Keratinocyte (primary cell): ENCODE data around the gene CNIH1. TPM values are rescaled to one million over a fixed set of nuclear protein-coding genes. Genes with fewer than 3 reads are reported as not detected.
"Not testable (repeated sequence)": the region's sequence is repeated elsewhere in the genome, so short reads cannot be mapped to it uniquely, and the experiment has no call there.

Experiments used
- DNase-seq: peaks from one replicate; pipeline ENCODE4 v3.0.0-alpha.2; 2011; ENCODE audit warnings: low read depth, missing footprints, low spot score
- FAIRE-seq: peaks from 2 replicates; lab custom pipeline; 2011; peaks lifted over from hg19 to GRCh38; lab: Jason Lieb, UNC
- H2AFZ ChIP-seq: 2 replicates; pipeline ENCODE4 v1.6.0; 2012; ENCODE audit warnings: low read length, control low read depth, inconsistent platforms; ENCODE audit not compliant: control insufficient read depth
- H3K27ac ChIP-seq: 2 replicates; pipeline ENCODE4 v1.5.1; 2011; ENCODE audit warnings: low read length; ENCODE audit not compliant: control insufficient read depth, insufficient read depth
- H3K27me3 ChIP-seq: 3 replicates; pipeline ENCODE4 v1.6.0; 2011; ENCODE audit warnings: low read length; ENCODE audit not compliant: control insufficient read depth, insufficient read depth; ENCODE audit errors: extremely low read depth
- H3K36me3 ChIP-seq, 2 experiments: 2 replicates in 1 of 2; 3 replicates in 1 of 2; pipeline ENCODE4 v1.5.1; 2011; ENCODE audit warnings: low read length in 2 of 2, mild to moderate bottlenecking in 1 of 2; ENCODE audit not compliant: control insufficient read depth in 2 of 2, insufficient read depth in 2 of 2; ENCODE audit errors: extremely low read depth in 1 of 2
- H3K4me1 ChIP-seq: 3 replicates; pipeline ENCODE4 v1.5.1; 2011; ENCODE audit warnings: low read length; ENCODE audit not compliant: control insufficient read depth, insufficient read depth; ENCODE audit errors: extremely low read depth
- H3K4me2 ChIP-seq: 3 replicates; pipeline ENCODE4 v1.6.0; 2011; ENCODE audit warnings: low read depth, low read length; ENCODE audit not compliant: control insufficient read depth, insufficient read depth; ENCODE audit errors: extremely low read depth
- H3K4me3 ChIP-seq, 3 experiments: fragments of 200-600 bp in 1 of 3; sonication (generic) in 1 of 3; 2 replicates in 2 of 3; 3 replicates in 1 of 3; pipeline ENCODE4 v1.5.1; 2011 to 2016; ENCODE audit warnings: low read length in 3 of 3, mild to moderate bottlenecking in 3 of 3, control low read depth in 2 of 3, inconsistent platforms in 1 of 3, low read depth in 1 of 3, mixed read lengths in 1 of 3, mixed run types in 1 of 3, moderate library complexity in 1 of 3; ENCODE audit not compliant: control insufficient read depth in 2 of 3, insufficient read depth in 2 of 3; ENCODE audit errors: extremely low read depth in 1 of 3
- H3K79me2 ChIP-seq: 2 replicates; pipeline ENCODE4 v1.6.0; 2012; ENCODE audit warnings: low read length; ENCODE audit not compliant: control insufficient read depth, insufficient read depth
- H3K9ac ChIP-seq: 3 replicates; pipeline ENCODE4 v1.6.0; 2011; ENCODE audit warnings: low read length; ENCODE audit not compliant: control insufficient read depth, insufficient read depth; ENCODE audit errors: extremely low read depth
- H3K9me1 ChIP-seq: 3 replicates; pipeline ENCODE4 v1.6.0; 2011; ENCODE audit warnings: low read length; ENCODE audit not compliant: control insufficient read depth, insufficient read depth; ENCODE audit errors: extremely low read depth
- H3K9me3 ChIP-seq: 2 replicates; pipeline ENCODE4 v1.5.1; 2012; ENCODE audit warnings: low read depth, low read length; ENCODE audit not compliant: control insufficient read depth
- H4K20me1 ChIP-seq: 3 replicates; pipeline ENCODE4 v1.6.0; 2011; ENCODE audit warnings: low read length; ENCODE audit not compliant: control insufficient read depth, insufficient read depth; ENCODE audit errors: extremely low read depth
- CTCF ChIP-seq, 3 experiments: IDR thresholded peaks in 1 of 3; conservative IDR thresholded peaks in 1 of 3; optimal IDR thresholded peaks in 1 of 3; 2 replicates in 2 of 3; 3 replicates in 1 of 3; pipeline versions ENCODE3 to v1.5.1; 2011; ENCODE audit warnings: low read length in 3 of 3, mild to moderate bottlenecking in 3 of 3, moderate library complexity in 2 of 3, control low read depth in 1 of 3, inconsistent platforms in 1 of 3; ENCODE audit not compliant: insufficient read depth in 2 of 3; ENCODE audit errors: extremely low read depth in 1 of 3
- EZH2 ChIP-seq: IDR thresholded peaks from one replicate; pipeline ENCODE4 v1.6.1; 2012; ENCODE audit warnings: inconsistent platforms, mild to moderate bottlenecking, low read length, moderate library complexity
- dilution Hi-C: fragments of 300-500 bp; cut with MboI; formaldehyde crosslinking; loops from one replicate; pipeline ENCODE4 v1.7.0; 2020; ENCODE audit warnings: low sequenced_read_pairs; ENCODE audit not compliant: extremely low pct_ligation_motif_present
- polyA plus RNA-seq, 5 experiments: library from polyadenylated mRNA; depleted of rRNA in 3 of 5; stranded (reverse) in 3 of 5; stranded (forward) in 1 of 5; unstranded in 1 of 5; fragments of >200 nt; gene quantifications; 1 replicate in 1 of 5; 2 replicates in 3 of 5; 3 replicates in 1 of 5; pipeline versions ENCODE4 v1.2.1 to v1.2.3, GENCODE V29; 2011 to 2012; ENCODE audit warnings: missing spikeins in 2 of 5, low read depth in 1 of 5, low replicate concordance in 1 of 5

Gene CNIH1
- polyA plus RNA-seq, 1 donor (not counting 4 experiments of a cell fraction or from before 2014, with no cell fraction given) = 322 TPM

- FAIRE-seq (peak; percentile 9), DNase-seq (no peak)
- Histone ChIP-seq H2AFZ (no peak overlapping the region), H3K4me2 (peak overlapping the region; percentile 32), H3K9me3 (no peaks in the 10 kb centered on the region), H3K79me2 (peaks cover 69% of the 10 kb centered on the region), H3K4me3 (no peak overlapping the region), H3K9ac (no peak overlapping the region), H3K9me1 (peaks cover 4% of the 10 kb centered on the region), H3K36me3 (peaks cover 0 to 3% of the 10 kb centered on the region in 2 experiments), H3K27me3 (no peaks in the 10 kb centered on the region), H3K27ac (no peak overlapping the region), H3K4me1 (peaks cover 43% of the 10 kb centered on the region), H4K20me1 (peaks cover 5% of the 10 kb centered on the region)
- dilution Hi-C loops = no loop called here
- TF ChIP-seq CTCF (optimal IDR thresholded peaks at IDR 0.05 in 1 of 3, IDR thresholded peaks at IDR 0.05 in 1 of 3, conservative IDR thresholded peaks at IDR 0.05 in 1 of 3; ENCODE audit: extremely low read depth in 1 of 3, insufficient read depth in 2 of 3, low read length in 3 of 3) (no peak), EZH2 (no peak)
Observed at GRCh38 chr14:54438703-54439102, 2.5 kb downstream of the CNIH1 start.

- H3K9me3 ChIP-seq, dilution Hi-C loops, H3K4me3 ChIP-seq, H2AFZ ChIP-seq, H3K9me1 ChIP-seq, H3K27me3 ChIP-seq, FAIRE-seq, H3K27ac ChIP-seq, DNase-seq, H3K36me3 ChIP-seq, H4K20me1 ChIP-seq, H3K4me2 ChIP-seq, H3K9ac ChIP-seq: not testable (repeated sequence)
- H3K79me2 ChIP-seq = peaks cover 76% of the 10 kb centered on the region
- H3K4me1 ChIP-seq = peaks cover 43% of the 10 kb centered on the region
Observed at GRCh38 chr14:54437954-54438353, 3.2 kb downstream of the CNIH1 start.

GRCh38 chr14:54435500-54435981, 5.6 kb downstream of the CNIH1 start:
- peak overlapping the region; percentile 61 for H3K4me2 ChIP-seq
- TF ChIP-seq EZH2 (no peak), CTCF (optimal IDR thresholded peaks at IDR 0.05 in 1 of 3, IDR thresholded peaks at IDR 0.05 in 1 of 3, conservative IDR thresholded peaks at IDR 0.05 in 1 of 3; ENCODE audit: extremely low read depth in 1 of 3, insufficient read depth in 2 of 3, low read length in 3 of 3) (no peak)
- peak overlapping the region; percentile 63 for H3K27ac ChIP-seq
- peak; percentile 65 for DNase-seq
- H3K9me1 ChIP-seq = peaks cover 4% of the 10 kb centered on the region
- H3K36me3 ChIP-seq = peaks cover 0 to 8% of the 10 kb centered on the region in 2 experiments
- no peak overlapping the region for H2AFZ ChIP-seq
- H3K9ac ChIP-seq = no peak overlapping the region
- dilution Hi-C loops = no loop called here
- FAIRE-seq = peak; percentile 74
- H3K4me1 ChIP-seq = peaks cover 38% of the 10 kb centered on the region
- peaks cover 5% of the 10 kb centered on the region for H4K20me1 ChIP-seq
- H3K9me3 ChIP-seq = no peaks in the 10 kb centered on the region
- no peaks in the 10 kb centered on the region for H3K27me3 ChIP-seq
- no peak overlapping the region for H3K4me3 ChIP-seq
- H3K79me2 ChIP-seq = peaks cover 89% of the 10 kb centered on the region
